ENCODE measurements around the gene NLGN1. TPM values are rescaled to one million over a fixed set of nuclear protein-coding genes. Genes with fewer than 3 reads are reported as not detected.

Gene NLGN1
- total RNA-seq, 1 experiment from 2014 or later: not detected

DNA sequence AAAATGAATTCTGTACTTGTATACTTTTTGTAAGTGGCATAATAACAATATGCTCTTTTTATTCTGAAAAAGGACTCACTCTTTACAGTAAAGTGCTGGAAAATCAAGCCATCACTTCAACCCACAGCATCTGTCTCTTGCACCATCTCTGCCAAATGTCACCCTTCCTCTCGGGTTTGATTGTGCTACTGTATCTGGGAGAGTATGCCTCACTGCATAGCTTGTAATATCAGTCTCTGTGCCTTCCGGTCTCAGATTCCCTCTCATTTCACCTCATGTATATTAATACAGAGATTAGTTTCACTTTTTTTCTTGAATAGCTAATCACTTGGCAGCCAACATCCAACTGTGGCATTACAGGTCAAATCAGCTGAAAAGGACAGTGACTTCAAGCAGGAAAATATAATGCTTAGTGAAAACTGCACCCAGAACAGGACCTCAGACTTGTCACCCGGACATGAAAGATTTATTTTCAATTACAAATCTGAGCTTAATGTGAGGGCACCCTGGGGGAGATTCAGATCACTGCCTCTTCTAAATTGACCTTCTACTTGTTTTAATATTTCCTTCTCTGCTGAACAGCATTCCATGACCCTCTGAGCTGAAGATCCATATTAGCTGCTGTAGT is 855.8 kb downstream of the NLGN1 start:
- ATAC-seq (no peak), DNase-seq (ENCODE audit: low read depth, low spot score) (no peak)
- H2AFZ ChIP-seq (ENCODE audit: low read depth, low read length, poor library complexity, severe bottlenecking): no peak overlapping the region
- H3K27ac ChIP-seq (ENCODE audit: low read depth, low read length): no peak overlapping the region
- no TSS peak for BruUV-seq (replicated peaks)
- no peaks in the 10 kb centered on the region for H3K4me1 ChIP-seq (ENCODE audit: control insufficient read depth in 1 of 2, insufficient read depth in 2 of 2, low read length in 2 of 2)
- ChIA-PET POLR2A (no interaction called here), CTCF (no interaction called here), RAD21 (ENCODE audit: low non-redundant PET in 1 of 2, low total read pairs in 2 of 2, uncharacterized antibody in 2 of 2, unreplicated experiment in 2 of 2) (no interaction called here)
- H3K4me3 ChIP-seq (replicated peaks in 1 of 2; ENCODE audit: low read depth in 1 of 2, low read length in 2 of 2): no peak overlapping the region
- no peaks in the 10 kb centered on the region for H3K27me3 ChIP-seq (ENCODE audit: insufficient read depth, low read length)
- H3K9me3 ChIP-seq (ENCODE audit: control insufficient read depth in 1 of 2, insufficient read depth in 1 of 2, low read depth in 1 of 2, low read length in 2 of 2): no peaks in the 10 kb centered on the region
- H4K20me1 ChIP-seq (ENCODE audit: insufficient read depth): no peaks in the 10 kb centered on the region
- no peaks in the 10 kb centered on the region for H3K36me3 ChIP-seq (ENCODE audit: control insufficient read depth in 1 of 2, insufficient read depth in 2 of 2, low read length in 2 of 2)
- no peaks in the 10 kb centered on the region for H3K79me2 ChIP-seq (ENCODE audit: insufficient read depth, low read length)
- TF ChIP-seq POLR2A (IDR thresholded peaks at IDR 0.05; ENCODE audit: borderline replicate concordance, extremely low read depth, insufficient read depth, insufficient read length) (no peak), EZH2 (IDR thresholded peaks at IDR 0.05) (no peak), ELF1 (IDR thresholded peaks at IDR 0.05; ENCODE audit: borderline replicate concordance, low read depth) (no peak), SIN3A (IDR thresholded peaks at IDR 0.05; ENCODE audit: low read depth) (no peak), ZFX (IDR thresholded peaks at IDR 0.05) (no peak)
- no peak overlapping the region for H3K9ac ChIP-seq (ENCODE audit: low read length)
- intact Hi-C loops (cut with micrococcal nuclease): no loop called here
- no peak overlapping the region for H3K4me2 ChIP-seq (ENCODE audit: low read length)
- no peaks in the 10 kb centered on the region for H3K9me2 ChIP-seq (ENCODE audit: insufficient read depth)

DNA sequence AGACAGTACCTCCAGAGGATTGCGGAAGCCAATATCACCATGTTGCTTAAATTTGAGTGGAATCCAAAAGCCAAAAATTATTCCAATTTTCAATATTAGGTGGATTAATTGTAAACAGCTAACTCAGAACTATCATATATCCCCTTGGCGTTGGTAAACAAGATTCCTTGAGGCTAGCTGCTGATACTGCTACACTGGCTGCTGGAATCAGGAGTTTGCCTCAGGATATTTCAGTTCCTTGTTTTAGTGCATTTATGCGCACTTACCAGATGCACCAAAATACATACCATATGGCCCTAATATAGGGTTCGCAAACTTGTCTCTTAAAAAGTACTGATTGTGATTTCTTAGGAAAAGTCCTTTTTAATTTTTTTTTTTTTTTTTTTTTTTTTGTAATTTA is 856.4 kb downstream of the NLGN1 start:
- Histone ChIP-seq H3K4me3 (replicated peaks in 1 of 2; ENCODE audit: low read depth in 1 of 2, low read length in 2 of 2) (no peak overlapping the region), H3K4me1 (ENCODE audit: control insufficient read depth in 1 of 2, insufficient read depth in 2 of 2, low read length in 2 of 2) (no peaks in the 10 kb centered on the region), H3K36me3 (ENCODE audit: control insufficient read depth in 1 of 2, insufficient read depth in 2 of 2, low read length in 2 of 2) (no peaks in the 10 kb centered on the region), H2AFZ (ENCODE audit: low read depth, low read length, poor library complexity, severe bottlenecking) (no peak overlapping the region), H3K9ac (ENCODE audit: low read length) (no peak overlapping the region), H3K9me3 (ENCODE audit: control insufficient read depth in 1 of 2, insufficient read depth in 1 of 2, low read depth in 1 of 2, low read length in 2 of 2) (no peaks in the 10 kb centered on the region), H4K20me1 (ENCODE audit: insufficient read depth) (no peaks in the 10 kb centered on the region), H3K79me2 (ENCODE audit: insufficient read depth, low read length) (no peaks in the 10 kb centered on the region), H3K4me2 (ENCODE audit: low read length) (no peak overlapping the region), H3K27ac (ENCODE audit: low read depth, low read length) (no peak overlapping the region), H3K9me2 (ENCODE audit: insufficient read depth) (no peaks in the 10 kb centered on the region), H3K27me3 (ENCODE audit: insufficient read depth, low read length) (no peaks in the 10 kb centered on the region)
- TF ChIP-seq SRF (IDR thresholded peaks at IDR 0.05; ENCODE audit: low read depth) (no peak), JUND (IDR thresholded peaks at IDR 0.05) (no peak), SP1 (IDR thresholded peaks at IDR 0.05; ENCODE audit: low read depth) (no peak), ZNF274 (IDR thresholded peaks at IDR 0.05; ENCODE audit: low read depth, low read length) (no peak), TCF7L2 (IDR thresholded peaks at IDR 0.05; ENCODE audit: borderline replicate concordance, extremely low read depth, insufficient read depth, insufficient read length) (no peak), RAD21 (IDR thresholded peaks at IDR 0.05; ENCODE audit: low read depth) (no peak), SIN3A (IDR thresholded peaks at IDR 0.05; ENCODE audit: low read depth) (no peak), POLR2AphosphoS5 (IDR thresholded peaks at IDR 0.05; ENCODE audit: low read depth, low read length) (no peak), ZFX (IDR thresholded peaks at IDR 0.05) (no peak), ELF1 (IDR thresholded peaks at IDR 0.05; ENCODE audit: borderline replicate concordance, low read depth) (no peak), CBX3 (IDR thresholded peaks at IDR 0.05; ENCODE audit: low read depth) (no peak)
- TF ChIP-seq, protein P1, sequence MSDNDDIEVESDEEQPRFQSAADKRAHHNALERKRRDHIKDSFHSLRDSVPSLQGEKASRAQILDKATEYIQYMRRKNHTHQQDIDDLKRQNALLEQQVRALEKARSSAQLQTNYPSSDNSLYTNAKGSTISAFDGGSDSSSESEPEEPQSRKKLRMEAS (IDR thresholded peaks at IDR 0.05): no peak
- TF ChIP-seq, protein P2, sequence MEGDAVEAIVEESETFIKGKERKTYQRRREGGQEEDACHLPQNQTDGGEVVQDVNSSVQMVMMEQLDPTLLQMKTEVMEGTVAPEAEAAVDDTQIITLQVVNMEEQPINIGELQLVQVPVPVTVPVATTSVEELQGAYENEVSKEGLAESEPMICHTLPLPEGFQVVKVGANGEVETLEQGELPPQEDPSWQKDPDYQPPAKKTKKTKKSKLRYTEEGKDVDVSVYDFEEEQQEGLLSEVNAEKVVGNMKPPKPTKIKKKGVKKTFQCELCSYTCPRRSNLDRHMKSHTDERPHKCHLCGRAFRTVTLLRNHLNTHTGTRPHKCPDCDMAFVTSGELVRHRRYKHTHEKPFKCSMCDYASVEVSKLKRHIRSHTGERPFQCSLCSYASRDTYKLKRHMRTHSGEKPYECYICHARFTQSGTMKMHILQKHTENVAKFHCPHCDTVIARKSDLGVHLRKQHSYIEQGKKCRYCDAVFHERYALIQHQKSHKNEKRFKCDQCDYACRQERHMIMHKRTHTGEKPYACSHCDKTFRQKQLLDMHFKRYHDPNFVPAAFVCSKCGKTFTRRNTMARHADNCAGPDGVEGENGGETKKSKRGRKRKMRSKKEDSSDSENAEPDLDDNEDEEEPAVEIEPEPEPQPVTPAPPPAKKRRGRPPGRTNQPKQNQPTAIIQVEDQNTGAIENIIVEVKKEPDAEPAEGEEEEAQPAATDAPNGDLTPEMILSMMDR (IDR thresholded peaks at IDR 0.05 in 2 of 3, conservative IDR thresholded peaks at IDR 0.05 in 1 of 3; ENCODE audit: borderline replicate concordance in 1 of 3, insufficient read depth in 1 of 3, low read depth in 2 of 3, low read length in 2 of 3): no peak
- RAD21 ChIA-PET (ENCODE audit: low non-redundant PET in 1 of 2, low total read pairs in 2 of 2, uncharacterized antibody in 2 of 2, unreplicated experiment in 2 of 2): no interaction called here
- CTCF ChIA-PET: no interaction called here
- POLR2A ChIA-PET: no interaction called here
- intact Hi-C loops (cut with micrococcal nuclease): no loop called here
- no peak for ATAC-seq
- no TSS peak for BruUV-seq (replicated peaks)
- DNase-seq (ENCODE audit: low read depth, low spot score): no peak
